ENCODE measurements around the gene BPI.
"Not testable (repeated sequence)": the region's sequence is repeated elsewhere in the genome, so short reads cannot be mapped to it uniquely, and the experiment has no call there.

The BPI gene

DNA sequence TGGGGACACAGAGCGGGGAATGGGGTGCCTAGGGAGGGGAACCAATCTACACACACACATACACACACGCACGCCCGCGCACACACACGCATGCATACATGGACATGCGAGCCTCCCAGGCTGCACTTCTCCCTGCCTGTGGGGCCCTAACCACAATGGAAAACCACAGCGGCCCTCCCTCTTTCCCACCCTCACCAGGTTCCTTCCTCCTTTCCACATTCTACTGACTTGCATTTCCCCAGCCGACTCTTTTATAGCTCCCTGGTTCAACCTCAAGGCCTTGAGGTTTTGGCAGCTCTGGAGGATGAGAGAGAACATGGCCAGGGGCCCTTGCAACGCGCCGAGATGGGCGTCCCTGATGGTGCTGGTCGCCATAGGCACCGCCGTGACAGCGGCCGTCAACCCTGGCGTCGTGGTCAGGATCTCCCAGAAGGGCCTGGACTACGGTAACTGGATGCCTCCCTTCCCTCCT lies at the start of gene BPI:
TSS of gene BPI (plus strand) at position 249 of the 472 bp plus-strand sequence. CDS start at position 317, 68 bp downstream.
- no peak for DNase-seq

DNA sequence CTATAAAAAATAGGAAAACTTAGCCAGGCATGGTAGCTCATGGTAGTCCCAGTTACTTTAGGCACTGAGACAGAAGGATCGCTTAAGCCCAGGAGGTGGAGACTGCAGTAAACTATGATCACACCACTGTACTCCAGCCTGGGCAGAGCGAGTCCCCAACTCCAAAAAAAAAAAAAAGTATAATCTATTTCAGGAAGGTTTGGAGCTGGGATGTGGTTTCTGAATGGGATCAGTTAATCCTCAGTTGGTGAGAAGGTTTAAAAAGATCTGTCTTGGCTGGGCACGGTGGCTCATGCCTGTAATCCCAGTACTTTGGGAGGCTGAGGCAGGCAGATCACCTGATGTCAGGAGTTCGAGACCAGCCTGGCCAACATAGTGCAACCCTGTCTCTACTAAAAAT lies 49.3 kb upstream of the BPI start:
- DNase-seq, result not testable (repeated sequence)

DNA sequence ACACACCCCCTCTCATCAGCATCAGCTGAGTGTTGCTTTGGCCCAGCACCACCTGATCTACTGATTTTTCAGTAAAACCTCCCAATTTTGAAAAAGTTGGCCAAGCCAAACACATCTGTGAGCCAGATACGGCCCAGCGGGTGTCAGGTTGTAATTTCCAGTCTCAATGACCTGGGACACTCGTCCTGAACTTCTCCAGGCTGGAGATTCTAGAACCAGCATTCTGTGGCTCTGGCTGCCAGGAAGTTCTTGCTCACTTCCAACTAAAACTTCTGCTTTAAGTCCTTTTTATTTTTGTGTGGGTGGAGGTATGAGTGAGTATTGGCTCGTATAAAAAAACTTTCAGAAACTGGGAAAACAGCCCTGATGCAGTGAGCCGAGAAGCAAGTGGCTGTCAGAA lies 48.6 kb upstream of the BPI start:
- DNase-seq, result no peak

DNA sequence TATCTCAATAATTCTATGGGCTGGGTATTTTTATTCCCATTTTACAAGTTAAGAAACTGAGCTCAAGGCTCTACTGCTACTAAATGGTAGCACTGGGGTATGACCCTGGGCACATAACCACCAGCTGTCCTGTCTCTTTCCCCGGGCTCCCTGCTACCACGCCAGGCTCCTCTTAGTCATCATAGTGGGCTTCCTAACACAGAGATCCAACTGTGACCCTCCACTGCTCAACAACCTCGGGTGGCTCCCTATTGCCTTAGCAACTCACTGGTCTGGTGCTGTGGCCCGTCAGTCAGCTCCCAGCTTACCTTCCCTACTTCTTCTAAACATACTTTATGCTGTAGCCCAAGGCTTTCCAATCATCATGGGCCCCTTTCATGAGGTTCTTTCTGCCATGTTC lies 47.9 kb upstream of the BPI start:
- DNase-seq, result no peak

DNA sequence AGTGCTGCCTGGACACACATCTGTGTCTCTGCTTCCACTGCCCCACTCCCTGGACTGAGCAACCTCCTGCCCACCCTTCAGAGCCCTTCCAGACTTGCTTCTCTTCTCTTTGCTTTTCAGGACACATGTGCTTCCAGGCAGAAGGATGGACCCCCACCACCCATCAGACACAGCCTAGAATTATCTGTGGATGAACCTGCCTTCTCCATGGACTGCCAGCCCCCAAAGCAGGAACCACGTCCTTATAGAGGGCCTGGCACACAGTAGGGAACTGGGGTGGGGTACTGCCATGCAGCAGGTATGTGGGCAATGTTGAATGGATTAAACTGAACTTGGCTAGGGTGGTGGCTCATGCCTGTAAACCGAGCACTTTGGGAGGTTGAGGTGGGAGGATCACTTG lies 47.0 kb upstream of the BPI start:
- DNase-seq, result no peak

DNA sequence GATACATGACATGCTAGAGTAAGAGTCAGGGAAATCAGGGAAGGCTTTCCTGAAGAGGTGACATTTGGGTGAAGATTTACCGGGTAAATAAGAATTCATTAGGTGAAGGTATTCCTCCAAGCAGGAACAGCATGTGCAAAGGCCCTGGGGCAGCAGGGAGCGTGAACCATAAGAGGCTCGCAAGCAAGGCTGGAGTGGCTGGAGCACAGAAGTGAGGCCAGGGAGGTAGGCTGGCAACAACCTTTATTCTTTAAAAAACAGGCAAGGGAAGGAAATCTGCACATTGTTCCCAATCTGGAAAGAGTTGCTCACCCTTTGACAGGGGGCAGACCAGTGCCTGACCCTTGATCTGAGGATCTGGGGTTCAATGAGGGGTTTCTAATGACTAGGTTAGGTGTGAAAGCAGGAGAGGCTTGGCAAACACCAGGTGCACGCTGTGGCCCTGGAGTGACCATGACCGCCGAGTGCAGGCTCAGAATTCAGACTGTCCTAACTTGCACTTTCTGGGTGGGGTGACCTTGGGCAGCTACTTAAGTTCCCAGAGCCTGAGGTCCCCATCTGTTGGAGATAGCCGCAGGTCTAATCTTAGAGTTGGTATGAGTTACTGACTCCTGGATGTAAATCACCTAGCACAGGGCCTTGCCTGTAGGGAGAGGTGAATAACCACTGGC lies 45.3 kb upstream of the BPI start:
- DNase-seq, result no peak

DNA sequence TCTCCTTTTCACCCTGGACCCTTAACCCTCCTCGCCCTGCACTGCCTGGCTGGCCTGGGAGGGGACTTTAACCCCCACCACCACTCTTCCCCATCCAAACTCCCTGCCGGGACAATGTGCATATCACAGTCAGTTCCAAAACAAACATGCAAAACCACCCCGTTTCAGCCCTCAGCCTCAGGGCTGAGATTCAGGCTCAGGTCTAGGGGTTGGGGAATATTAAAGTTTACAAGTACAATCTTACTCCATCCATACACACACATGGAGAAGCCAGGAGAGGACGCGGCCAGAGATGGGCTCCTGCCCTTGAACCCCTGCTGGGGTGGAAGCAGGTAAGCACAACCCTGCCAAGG lies 44.0 kb upstream of the BPI start:
- DNase-seq, result no peak

DNA sequence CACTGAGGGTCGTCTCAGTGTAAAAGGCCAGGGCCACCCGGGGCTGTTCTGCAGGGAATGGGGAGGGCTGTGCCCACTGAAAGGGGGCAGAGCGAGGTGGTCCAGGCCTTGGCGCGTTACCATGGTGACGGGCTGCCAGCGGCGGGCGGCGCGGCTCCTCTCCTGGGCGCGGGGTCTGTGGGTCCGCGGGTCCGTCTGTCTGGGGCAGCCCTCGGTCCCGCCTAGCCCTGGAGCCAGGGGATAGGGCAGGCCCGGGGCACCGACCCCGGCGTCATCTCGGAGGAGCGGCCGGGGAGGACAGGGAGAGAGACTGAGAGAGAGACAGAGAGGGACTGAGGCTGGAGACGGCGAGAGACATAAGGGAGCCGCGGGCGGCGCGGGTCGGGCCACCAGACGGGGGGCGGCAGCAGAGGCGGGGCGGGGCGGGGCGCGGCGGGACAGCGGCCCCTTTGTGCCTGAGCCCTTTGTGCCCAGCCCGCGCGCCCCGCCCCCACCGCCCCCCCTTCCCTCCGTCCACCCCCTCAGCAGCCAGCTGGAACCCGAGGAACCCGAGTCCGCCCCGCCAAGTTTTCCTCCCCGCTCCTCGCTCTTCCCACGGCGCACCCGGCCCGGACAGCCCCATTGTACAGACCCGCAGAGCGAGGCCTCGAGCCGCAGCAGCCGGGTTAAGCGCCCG lies 43.4 kb upstream of the BPI start, which contains the start of gene KIAA1755:
TSS of gene KIAA1755 (minus strand) at position 358 of the 676 bp plus-strand sequence. CDS start at position 123, 235 bp downstream.
- no peak for DNase-seq

DNA sequence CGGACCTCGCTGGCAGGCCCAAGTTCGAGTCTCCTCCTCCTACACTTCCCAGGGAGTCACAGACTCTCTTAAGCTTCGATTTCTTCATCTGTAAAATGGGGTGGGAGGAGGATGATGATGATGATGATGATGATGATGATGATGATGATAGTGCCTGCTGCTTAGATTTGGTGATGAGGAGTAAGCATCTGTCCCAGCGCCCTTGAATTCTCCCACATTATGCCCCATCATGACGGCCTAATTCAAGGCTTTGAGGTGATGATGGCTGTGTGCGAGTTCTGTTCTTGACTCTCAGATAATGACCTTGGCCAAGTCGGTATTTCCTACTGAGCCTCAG lies 42.9 kb upstream of the BPI start:
- DNase-seq, result no peak

DNA sequence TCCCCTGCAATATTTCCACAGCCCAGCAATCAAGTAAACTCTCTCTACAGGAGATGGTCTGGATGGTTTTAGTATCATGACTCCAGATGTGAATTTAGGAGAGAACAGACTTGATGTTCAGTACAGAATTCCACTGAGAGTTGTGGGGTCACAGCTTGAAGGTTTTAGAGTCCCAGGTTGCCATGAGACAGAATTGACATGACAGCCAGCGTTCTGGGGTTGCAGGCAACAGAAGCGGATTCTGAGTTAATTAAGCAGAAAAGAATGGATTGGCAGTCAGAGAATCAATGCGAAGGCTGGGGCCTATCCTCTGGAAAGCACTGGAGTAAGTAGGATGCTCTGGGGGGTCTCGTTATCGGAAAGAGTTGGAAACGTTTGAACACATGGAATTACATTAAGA lies 41.0 kb upstream of the BPI start:
- no peak for DNase-seq

DNA sequence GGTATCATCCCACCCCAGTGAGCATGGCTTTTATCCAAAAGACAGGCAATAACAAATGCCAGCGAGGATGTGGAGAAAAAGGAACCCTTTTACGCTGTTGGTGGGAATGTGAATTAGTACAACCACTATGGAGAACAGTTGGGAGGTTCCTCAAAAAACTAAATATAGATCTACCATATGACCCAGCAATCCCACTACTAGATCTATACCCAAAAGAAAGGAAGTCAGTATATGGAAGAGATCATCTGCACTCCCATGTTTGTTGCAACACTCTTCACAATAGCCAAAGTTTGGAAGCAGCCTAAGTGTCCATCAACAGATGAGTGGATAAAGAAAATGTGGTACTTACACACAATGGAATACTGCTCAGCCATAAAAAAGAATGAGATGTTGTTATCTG lies 37.5 kb upstream of the BPI start:
- DNase-seq, result no peak

DNA sequence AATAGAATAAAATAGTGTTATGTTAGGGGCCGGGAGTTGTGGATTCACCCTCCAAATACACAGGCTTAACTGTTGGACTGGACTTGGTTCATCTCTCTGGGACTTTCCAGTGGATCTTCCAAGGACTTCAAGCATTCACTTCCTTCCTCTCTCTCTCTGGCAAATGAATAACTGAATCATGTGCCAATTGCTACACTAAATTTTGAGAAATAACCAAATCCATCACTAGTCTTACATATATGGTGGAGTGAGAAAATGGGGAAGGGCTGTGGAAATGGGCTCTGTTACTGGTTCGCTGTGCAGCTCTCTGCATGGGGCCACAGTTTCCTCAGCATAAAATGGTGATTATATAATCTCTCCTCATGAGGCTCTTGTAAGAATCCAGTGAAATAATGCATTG lies 36.7 kb upstream of the BPI start:
- no peak for DNase-seq

DNA sequence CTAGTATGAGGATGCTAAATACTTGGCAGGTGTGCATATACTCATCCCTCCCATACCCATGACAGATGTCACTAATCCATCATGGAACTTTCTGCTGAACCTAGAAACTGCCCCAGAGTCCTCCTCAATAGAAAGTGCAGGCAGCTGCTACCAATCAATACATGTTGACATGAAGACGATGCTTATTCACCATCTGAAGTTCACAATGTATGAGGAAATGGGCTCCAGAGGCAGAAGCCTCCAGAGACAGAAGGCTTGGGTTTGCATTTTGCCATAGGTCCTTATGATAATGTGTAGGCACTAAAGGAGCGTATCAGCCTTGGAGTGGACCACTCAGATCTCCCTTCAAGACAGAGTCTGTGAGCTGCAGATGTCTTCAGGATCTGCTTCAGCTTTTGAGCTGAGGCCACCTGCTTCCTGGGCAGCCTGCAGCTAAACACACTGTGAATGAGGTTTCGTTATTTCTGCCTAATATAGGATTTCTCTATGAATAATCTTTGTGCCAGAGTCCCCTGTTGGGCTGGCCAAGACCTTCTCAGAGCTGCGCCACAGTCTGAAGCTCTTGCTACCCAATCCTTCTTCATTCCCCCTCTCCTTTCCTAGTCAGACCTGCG lies 35.9 kb upstream of the BPI start:
- no peak for DNase-seq

DNA sequence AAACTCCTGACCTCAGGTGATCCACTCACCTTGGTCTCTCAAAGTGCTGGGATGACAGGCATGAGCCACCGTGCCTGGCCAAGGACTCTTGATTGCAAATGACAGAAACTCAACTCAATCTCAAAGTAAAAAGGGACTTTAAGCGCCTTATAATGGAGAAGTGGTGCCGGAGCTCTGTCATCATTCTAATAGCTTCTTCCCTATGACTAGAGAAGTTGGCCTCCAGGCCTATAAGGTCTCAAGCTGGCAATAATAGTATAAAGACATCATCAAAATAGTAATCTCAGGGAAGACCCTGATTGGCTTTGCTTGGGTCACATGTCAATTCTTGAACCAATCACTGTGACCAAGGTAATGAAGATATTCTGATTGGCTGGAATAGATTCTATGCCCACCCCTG lies 34.9 kb upstream of the BPI start:
- no peak for DNase-seq

DNA sequence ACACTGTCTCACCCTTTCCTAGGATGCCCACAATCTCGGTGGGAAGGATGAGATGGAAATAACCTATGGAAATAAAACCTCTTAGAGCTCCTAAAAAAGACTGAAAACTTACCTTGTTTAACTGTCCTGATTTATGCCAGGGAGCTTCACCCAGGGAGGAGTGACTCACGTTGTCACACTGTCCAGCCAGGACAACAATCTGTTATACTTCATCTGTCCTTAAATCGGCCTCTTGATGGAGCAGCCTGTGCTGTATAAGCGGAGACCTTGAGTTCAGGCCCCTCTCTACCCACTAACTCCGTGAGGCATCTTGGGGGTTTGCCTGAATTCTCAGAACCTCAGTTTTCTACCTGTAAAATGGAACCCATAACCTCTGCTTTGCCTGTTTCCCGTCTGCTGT lies 34.2 kb upstream of the BPI start:
- no peak for DNase-seq

DNA sequence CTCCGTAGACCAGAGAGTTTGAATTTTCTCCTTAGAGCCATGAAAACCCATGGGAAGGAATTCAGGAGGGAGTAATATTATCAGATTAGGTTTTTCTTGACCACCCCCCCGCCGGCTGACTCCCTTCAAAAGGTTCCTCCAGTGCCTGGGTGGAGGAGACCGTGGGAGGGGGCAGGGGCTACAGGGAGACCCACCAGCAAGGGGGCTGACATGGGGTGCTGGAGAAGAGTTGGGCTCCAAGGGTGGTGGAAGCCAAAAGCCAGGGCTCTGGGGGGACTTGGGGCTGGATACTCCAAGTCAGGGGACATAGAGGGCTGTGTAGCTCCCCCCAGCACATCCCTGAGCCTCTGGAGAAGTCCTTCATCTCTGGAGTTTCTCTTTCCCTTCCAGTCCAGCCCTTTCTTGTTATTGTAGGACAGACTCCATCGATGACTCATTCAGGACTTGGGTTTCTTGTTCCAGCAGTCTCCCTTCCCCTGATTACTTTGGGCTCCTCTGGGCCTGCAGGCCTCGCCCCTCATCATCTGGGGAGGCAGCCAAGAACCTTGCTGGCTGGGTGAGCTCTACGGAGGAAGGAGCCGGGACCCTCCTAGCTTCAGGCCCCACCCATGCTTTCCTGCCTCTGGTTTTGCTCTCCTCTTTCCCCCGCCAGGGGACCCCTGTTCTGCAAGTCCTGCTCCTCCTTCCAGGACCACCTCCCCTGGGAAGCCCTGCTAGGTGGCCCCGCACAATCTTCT lies 32.9 kb upstream of the BPI start:
- no peak for DNase-seq

DNA sequence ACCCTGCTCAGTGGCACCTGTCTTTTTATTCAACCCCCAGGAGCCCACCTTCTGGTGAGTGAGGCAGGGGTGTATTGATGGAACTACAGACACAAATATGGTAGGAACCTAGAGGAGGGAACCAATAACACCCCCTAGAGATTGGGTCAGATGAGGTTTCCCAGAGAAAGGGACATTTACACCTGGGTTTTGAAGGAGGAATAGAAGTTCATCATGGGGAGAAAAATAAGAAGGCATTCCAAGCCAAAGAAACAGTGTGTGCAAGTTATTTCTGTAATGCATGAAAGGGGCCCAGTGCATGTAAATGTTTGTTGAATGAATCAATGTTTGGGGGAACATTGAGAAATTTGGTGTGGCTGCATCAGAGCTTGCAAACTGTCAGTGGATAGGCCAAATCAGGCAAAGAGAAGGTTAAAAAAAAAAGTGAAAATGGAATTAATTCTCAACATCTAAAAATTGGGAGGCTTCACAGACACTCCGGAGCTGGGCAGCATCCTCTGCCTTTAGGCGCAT lies 32.3 kb upstream of the BPI start:
- no peak for DNase-seq

DNA sequence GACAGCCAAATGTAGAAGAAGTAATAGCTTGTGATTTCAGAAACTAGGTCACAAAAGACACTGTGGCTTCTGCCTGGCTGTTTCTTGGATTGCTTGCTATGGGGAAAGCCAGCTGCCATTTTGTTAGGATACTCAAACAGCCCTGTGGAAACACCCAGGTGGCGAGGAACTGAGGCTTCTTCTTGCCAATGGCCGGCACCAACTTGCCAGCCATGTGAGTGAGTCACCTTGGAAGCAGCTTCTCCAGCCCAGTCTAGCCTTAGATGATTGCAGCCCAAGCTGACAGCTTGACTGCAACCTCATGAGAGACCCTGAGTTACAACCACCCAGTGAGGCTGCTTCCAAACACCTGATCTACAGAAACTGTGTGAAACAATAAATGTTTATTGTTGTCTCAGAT lies 31.6 kb upstream of the BPI start:
- DNase-seq, result no peak

DNA sequence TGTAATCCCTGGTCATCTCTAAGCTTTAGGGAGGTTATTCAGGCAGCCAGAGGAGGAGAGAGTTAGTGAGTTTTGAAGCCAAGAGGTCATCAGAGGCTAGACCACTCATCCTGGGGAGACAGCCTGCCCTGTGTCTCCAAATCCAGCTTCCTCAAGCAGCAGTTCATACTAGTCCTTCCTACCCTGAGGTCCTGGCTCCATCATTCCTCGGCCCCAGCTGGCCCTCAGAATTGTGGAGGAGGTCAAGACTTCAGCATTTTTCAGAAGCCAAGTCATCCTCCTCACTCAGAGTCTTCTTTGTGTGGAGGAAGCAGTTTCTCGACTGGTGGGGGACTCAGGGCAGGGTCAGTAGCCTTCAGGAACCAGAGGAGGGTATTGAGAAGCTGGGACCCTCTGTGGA lies 31.0 kb upstream of the BPI start:
- no peak for DNase-seq

DNA sequence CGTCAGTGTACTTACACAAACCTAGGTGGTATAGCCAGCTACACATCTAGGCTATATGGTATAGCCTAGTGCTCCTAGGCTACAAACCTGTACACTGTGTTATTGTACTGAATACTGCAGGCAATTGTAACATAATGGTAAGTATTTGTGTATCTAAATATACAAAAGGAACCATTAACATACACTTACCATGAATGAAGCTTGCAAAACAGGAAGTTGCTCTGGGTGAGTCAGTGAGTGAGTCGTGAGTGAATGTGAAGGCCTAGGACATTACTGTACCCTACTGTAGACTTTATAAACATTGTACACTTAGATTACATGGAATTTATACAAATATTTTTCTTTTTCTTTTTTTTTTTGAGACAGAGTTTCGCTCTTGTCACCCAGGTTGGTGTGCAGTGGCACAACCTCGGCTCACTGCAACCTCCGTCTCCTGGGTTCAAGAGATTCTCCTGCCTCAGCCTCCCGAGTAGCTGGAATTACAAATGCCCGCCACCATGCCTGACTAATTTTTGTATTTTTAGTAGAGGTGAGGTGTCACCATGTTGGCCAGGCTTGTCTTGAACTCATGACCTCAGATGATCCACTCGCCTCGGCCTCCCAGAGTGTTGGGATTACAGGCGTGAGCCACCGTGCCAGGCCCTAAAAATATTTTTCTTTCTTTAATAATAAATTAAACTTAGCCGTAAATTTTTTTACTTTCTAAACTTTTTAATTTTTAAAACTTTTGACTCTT lies 28.0 kb upstream of the BPI start:
- no peak for DNase-seq

DNA sequence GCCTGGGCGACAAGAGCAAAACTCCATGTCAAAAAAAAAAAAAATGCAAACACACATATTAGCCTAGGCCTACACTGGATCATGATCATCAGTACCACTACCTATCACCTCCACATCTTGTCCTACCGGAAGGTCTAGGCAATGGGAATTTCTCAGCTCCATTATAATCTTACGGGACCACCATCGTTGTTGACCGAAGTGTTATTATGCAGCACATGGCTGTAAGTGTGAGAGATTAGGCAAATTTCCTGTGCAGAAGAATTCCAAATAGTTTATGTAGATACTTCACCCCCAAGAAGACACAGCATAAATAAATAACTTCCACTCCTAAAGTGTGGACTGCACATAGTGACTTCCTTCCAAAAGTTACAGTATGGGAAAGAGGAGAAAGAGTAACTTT lies 26.7 kb upstream of the BPI start:
- DNase-seq, result no peak

DNA sequence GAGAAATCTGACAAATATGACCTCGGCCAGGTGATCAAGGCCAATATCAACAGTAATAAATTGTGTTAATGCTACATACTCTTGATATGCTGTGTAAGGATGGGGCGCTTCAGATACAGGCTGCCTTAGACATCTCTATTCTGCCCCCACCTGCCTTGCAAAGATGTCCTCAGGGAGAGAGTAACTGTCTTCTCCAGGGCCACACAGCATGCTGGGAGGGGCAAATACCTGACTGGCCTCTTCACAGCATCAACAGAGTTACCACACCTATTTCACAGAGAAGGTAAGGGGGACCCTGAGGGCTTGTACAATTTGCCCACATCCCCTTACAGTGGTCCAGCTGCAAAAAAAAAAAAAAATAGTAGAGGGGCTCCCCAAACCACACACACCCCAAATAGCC lies 26.3 kb upstream of the BPI start:
- no peak for DNase-seq

DNA sequence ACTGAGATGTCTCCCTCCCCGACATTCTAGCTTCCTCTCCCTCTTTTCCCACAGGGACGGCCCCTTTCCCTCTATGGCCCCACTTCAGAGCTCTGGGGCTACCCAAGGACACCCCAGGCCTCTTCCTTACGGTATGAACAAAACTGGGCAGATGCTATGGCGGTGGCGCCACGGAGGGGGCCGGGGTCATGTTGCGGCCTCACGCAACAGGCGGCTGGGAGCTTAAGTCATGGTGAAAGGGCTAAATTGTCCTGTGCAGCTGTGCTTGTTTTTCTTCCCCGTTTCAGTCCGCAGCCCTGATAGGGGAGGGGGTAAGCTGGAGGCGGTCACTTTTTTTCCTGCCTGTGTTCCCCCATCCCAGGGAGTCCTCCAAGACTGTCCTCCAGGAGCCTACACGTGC lies 25.8 kb upstream of the BPI start:
- DNase-seq, result no peak

All from cortex of kidney (tissue), 1 donor.